ENCODE measurements around the gene SEPHS2.
"Not testable (repeated sequence)": the region's sequence is repeated elsewhere in the genome, so short reads cannot be mapped to it uniquely, and the experiment has no call there.

Gene SEPHS2

GRCh38 chr16:30461426-30461825, 15.8 kb upstream of the SEPHS2 start:
- DNase-seq = not testable (repeated sequence)

DNA sequence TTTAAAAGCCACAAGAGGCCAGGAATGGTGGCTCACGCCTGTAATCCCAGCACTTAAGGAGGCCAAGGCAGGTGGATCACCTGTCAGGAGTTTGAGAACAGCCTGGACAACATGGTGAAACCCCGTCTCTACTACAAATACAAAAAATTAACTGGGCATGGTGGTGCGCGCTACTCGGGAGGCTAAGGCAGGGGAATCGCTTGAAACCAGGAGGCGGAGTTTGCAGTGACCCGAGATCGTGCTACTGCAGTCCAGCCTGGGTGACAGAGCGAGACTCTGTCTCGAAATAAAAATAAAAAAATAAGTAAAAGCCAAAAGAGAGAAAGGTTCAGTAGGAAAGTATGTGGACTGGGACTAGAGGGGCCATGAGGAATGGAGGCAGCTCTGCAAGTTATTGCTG, 13.8 kb upstream of the SEPHS2 start:
- no peak for DNase-seq

DNA sequence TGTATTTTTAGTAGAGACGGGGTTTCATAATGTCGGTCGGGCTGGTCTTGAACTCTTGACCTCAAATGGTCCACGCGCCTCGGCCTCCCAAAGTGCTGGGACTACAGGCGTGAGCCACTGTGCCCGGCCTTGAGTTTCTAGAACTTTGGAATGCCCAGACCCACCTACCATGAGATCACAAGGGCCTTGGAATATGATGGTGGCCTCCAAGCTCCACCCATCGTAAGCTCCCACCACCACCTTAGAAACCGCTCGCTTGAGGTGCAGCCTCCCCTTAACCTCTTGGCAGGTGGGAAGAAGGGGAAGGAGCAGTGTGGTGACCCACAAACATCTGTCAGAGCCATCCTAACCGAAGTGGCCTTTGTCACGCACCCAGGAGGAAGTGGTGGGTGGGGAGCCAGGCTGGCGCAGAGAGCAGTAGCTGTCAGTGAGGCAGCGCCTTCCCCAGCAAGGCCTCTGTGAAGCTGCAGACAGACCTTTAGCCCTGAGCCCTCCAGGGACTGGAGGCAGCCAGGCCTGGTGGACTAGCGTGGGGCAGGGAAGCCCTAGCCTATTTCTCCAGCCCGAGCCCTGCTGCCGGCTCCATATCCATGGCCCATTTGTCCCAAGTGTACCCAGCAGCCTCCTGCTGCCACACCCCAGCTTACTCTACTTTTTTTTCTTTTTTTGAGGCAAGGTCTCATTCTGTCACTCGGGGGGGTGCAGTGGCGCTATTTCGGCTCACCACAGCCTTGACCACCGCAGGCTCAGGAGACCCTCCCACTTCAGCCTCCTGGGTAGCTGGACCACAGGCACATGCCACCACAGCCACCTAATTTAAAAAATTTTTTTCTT, 13.1 kb upstream of the SEPHS2 start:
- no peak for DNase-seq

- DNase-seq = no peak
These were observed 12.3 kb upstream of the SEPHS2 start for GRCh38 chr16:30457743-30458560.

DNA sequence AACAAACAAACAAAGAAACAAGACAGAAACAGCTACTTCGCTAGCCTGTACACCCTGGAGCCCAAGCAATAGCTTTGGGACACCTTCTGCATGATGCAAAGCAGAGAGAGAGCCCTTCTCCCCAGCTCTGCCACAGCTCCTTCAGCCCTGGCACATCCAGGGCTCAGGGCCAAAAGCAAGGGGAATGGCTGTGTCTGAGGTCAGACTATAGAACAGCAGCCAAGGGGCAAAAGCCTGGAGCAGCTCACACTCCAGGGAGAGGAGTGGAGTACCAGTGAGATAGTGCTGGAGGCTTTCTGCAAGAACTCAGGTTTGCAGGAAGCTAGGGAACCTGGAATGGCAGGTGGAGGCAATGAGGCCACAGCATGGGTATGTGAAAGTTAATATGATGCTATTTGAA, 11.6 kb upstream of the SEPHS2 start:
- no peak for DNase-seq

DNA sequence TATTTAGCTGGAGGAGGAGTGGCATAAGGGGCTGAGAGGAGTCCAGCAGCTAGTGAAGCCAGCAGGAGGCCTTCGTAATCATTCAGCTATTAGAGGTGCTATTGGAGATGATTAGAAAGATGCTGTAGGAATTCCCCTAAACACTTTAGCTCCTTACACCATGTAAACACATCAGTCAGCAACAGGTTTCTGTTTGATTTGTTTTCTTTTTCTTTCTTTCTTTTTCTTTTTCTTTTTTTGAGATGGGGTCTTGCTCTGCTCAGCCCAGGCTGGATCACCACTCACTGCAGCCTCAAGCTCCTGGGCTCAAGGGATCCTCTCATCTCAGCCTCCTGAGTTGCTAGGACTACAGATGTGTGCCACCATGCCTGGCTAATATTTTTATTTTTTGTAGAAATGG, 10.6 kb upstream of the SEPHS2 start:
- no peak for DNase-seq

- DNase-seq = not testable (repeated sequence)
These were observed 7.3 kb upstream of the SEPHS2 start for GRCh38 chr16:30452709-30453580.

DNA sequence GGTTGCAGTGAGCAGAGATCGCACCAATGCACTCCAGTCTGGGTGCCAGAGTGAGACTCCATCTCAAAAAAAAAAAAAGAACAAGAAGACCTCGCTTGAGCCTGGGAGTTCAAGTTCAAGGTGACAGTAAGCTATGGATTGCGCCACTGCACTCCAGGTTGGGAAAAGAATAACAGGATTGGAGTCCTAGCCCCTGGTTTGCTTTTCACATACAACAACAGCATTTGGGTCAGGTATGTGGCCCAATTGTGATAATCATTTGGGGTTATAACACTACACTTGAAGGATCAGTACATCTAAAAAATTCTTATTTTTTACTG, 3.4 kb upstream of the SEPHS2 start:
- DNase-seq = no peak

- no peak for DNase-seq
These were observed 2.0 kb upstream of the SEPHS2 start for GRCh38 chr16:30447512-30448226.

DNA sequence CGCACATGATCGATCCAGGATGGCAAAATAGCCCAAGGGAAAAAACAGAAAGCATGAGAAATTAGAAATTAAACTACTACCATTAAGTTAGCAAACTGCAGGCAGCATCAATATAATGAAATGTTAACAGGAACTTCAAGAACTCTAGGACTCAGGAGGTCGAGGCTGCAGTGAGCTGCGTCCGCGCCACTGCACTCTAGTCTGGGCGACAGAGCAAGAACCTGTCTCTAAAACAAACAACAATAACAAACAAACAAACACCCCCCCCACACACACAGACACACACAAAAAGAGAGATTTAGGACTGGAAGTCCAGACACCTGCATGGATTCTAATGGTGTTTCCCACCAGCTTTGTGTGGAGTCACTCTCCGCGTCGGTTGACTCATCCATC, 525 bp upstream of the SEPHS2 start:
- DNase-seq = no peak

- no peak for DNase-seq
These were observed 596 bp downstream of the SEPHS2 start for GRCh38 chr16:30445149-30445407.

DNA sequence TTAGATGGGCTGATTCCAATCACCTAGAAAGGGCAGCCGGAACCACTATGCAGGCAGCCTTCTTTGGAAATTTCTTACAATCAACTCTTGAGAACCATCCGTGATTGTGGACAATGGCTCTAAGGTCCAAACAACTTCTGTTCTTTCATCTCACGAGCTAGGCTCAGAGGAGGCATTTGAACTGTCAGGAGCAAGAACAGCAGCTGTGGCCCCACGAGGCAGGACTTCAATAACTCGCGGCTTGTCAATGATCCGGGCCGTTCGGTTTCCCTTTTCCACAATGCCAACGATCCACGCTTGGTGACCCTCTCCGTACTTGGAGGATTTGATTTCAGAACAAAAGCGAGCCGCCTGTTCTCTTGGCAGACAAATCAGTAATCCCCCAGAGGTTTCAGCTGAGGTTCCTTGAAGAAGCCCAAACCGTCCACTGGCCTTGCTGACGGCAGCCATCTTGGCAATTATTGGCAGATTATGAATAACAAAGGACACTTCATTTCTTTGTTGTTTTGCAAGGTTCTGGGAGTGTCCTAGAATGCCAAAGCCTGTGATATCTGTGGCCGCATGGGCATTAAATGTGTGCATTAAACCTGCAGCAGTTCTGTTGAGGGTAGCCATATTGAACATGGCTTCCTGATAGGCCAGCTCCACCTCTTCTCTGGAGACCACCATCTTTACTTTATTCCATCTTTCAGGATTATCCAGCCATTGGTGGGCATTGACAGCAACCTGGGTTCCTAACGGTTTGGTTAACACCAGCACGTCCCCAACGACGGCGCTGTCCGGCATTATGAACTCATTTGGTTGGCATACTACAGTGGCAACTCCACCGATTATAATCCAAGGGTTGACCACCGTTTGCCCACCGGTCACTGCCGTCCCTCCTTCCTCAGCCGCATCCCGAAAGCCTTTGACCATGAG, 1.2 kb downstream of the SEPHS2 start:
- no peak for DNase-seq

DNA sequence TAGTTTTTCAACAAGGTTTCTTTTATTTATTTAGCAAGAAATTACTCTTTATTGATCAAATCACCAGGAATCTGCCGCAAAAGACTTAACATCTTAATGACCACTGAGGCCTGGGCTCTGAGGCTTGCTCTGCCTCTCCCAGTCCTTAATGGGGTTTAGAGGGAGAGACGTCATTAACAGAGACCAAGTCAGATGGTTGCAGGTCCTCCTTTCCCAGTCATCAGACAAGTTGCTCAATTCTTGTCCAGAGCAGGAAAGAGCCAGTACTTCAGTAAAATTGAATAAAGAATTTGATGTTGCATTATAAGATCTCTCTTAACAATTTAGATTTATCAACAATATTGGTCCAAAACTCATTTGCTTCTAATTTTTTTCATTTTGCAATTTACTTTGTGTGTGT, 2.0 kb downstream of the SEPHS2 start:
- DNase-seq = no peak

- no peak for DNase-seq
These were observed 5.8 kb downstream of the SEPHS2 start for GRCh38 chr16:30439720-30440348.

DNA sequence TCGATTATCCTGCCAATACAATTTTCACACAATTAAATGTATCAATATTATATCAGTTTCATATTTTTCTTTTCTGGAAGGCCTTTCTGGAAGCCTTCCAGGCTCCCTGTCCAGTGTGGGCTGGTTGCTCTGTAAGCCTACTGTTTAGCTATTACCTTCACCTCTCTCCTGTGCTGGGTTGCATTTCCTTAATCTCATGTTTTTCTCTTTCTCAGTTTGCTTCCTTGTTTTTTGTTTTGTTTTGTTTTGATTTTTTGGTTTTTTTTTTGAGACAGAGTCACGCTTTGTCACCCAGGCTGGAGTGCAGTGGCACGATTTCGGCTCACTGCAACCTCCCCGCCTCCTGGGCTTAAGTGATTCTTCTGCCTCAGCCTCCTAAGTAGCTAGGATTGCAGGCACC, 6.8 kb downstream of the SEPHS2 start:
- DNase-seq = no peak

GRCh38 chr16:30437511-30438046, 8.1 kb downstream of the SEPHS2 start:
- no peak for DNase-seq

GRCh38 chr16:30434852-30435251, 10.8 kb downstream of the SEPHS2 start:
- no peak for DNase-seq

DNA sequence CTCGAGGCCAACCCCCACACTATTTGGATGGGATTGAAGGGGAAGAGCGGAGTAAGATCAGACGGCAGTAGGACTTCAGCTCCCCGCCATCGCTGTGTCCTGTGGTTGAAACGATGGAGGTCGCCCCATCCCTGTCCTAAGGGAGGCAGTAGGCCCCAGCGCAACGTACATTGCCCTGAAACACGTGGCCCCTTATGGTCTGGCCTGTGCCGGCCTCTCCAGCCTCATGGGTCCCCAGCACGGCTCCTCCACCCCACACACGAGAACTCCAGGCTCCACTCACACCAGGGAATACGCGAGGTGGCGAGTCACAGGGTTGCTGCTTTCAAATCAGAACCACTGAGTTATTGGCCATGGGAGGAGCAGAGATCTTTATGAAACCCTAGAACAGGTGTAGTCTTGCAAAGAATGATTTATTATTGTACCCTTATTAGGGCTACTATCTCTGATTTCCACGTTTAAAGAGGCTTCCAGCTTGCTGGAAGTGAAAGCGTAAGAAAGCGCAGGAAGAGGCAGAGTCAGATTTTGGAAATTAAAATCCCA, 15.2 kb downstream of the SEPHS2 start:
- DNase-seq = no peak

DNA sequence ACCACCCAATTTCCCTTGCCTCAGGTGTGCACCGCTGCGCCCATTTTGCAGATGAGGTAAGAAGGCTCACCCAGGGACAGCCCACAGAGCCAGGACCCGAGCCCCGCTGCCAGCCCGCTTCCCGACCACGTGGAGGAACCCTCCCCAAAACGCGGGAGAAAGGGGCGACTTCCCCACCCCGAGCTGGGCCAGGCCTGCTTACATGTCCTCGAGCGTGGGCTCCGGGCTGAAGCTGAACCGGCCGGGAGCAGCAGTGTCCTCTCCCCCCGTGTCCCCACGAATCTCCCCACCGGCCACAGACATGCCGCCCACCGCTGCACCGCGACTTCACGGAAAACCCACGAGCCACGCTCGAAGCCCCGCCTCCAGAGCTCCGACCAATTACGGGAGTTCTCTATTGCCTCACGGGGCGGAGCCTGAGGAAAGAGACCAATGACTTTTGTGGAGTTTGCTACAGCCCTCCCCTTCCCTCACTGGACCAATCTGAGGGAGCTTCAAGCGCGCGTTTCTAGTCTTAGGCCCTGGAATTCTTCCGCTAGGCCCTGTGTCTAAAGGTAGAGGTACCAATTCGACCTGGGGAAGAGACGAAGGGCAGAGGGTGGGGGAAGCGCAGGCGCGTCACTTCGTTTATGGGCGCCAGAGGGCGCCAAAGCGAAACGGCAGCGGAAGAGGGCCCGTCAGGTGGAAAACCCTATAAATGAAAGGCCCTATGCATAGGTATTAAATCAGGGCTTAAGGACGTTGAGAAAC, 15.8 kb downstream of the SEPHS2 start, which contains the start of gene DCTPP1:
Gene DCTPP1 (minus strand): TSS at position 353 of the 750 bp plus-strand sequence. CDS start 50 bp downstream, at position 303.
- peak; percentile 98 for DNase-seq

DNA sequence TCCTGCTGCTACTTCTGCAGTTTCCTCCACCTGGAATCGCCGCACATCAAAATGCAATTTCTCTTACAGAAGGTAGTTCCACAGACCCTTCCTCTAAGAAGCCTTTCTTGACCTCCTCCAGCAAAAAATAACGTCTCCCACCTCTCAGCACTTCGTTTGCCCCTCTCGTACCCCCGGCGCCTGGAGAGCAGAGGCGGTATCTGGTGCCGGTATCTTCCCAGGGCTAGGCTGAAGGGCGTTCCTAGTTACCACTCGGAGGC, 16.3 kb downstream of the SEPHS2 start:
- DNase-seq = no peak

Measured in NCI-H1694 treated with DMSO at 0.1 percent for 48 hours (cell line).